HG02642 (cell line): Measurements from ENCODE around the gene ACO2.
A peak's percentile ranks its signal among the peaks of the same experiment; 100 is the strongest.
"Not testable (repeated sequence)": the region's sequence is repeated elsewhere in the genome, so short reads cannot be mapped to it uniquely, and the experiment has no call there.

Source experiments
- ATAC-seq: cut with Tn5 transposase; IDR thresholded peaks from one replicate; pipeline ENCODE4 v1.9.1; 2021; ENCODE audit warnings: mild to moderate bottlenecking; ENCODE audit not compliant: unreplicated experiment, poor library complexity

ACO2 gene

GRCh38 chr22:41447435-41448188, 21.3 kb upstream of the ACO2 start:
- peak; percentile 10 for ATAC-seq

GRCh38 chr22:41448189-41448808, 20.6 kb upstream of the ACO2 start:
- peak; percentile 49 for ATAC-seq

- ATAC-seq, result no peak
Measured at GRCh38 chr22:41458161-41458728, 10.7 kb upstream of the ACO2 start.

GRCh38 chr22:41459431-41459830, 9.5 kb upstream of the ACO2 start:
- no peak for ATAC-seq

GRCh38 chr22:41460071-41460470, 8.8 kb upstream of the ACO2 start:
- ATAC-seq, result not testable (repeated sequence)

GRCh38 chr22:41461901-41462300, 7.0 kb upstream of the ACO2 start:
- no peak for ATAC-seq

GRCh38 chr22:41469218-41469851, 418 bp downstream of the ACO2 start:
- ATAC-seq, result peak; percentile 14

- no peak for ATAC-seq
Measured at GRCh38 chr22:41470886-41471285, 2.0 kb downstream of the ACO2 start.

GRCh38 chr22:41471568-41471967, 2.7 kb downstream of the ACO2 start:
- ATAC-seq, result no peak

GRCh38 chr22:41474872-41475451, 6.0 kb downstream of the ACO2 start:
- no peak for ATAC-seq

- ATAC-seq, result no peak
Measured at GRCh38 chr22:41478473-41478872, 9.6 kb downstream of the ACO2 start.

- ATAC-seq, result no peak
Measured at GRCh38 chr22:41478891-41479521, 10.1 kb downstream of the ACO2 start.

- ATAC-seq, result no peak
Measured at GRCh38 chr22:41479671-41480396, 10.9 kb downstream of the ACO2 start.

- ATAC-seq, result no peak
Measured at GRCh38 chr22:41480397-41480735, 11.4 kb downstream of the ACO2 start.

- ATAC-seq, result no peak
Measured at GRCh38 chr22:41481131-41481830, 12.4 kb downstream of the ACO2 start.

GRCh38 chr22:41481925-41482318, 13.0 kb downstream of the ACO2 start:
- ATAC-seq, result no peak

GRCh38 chr22:41482319-41482935, 13.5 kb downstream of the ACO2 start:
- ATAC-seq, result no peak

GRCh38 chr22:41485033-41485432, 16.1 kb downstream of the ACO2 start:
- ATAC-seq, result no peak
